Progenitor cell of endocrine pancreas (in vitro differentiated cells): ENCODE measurements around the gene MESD. TPM values are rescaled to one million over a fixed set of nuclear protein-coding genes. Genes with fewer than 3 reads are reported as not detected.

Source experiments
- DNase-seq: peaks from one replicate; pipeline ENCODE4 v3.0.0; 2021; ENCODE audit warnings: low spot score; ENCODE audit not compliant: unreplicated experiment
- H3K27ac Mint-ChIP-seq: 2 replicates; pipeline ENCODE4 v1.8.0; 2021; ENCODE audit warnings: mild to moderate bottlenecking, moderate library complexity, mixed read lengths
- H3K27me3 Mint-ChIP-seq: 2 replicates; pipeline ENCODE4 v1.8.0; 2021; ENCODE audit warnings: mixed read lengths
- H3K36me3 Mint-ChIP-seq: 2 replicates; pipeline ENCODE4 v1.8.0; 2022; ENCODE audit warnings: mixed read lengths; ENCODE audit not compliant: insufficient read depth
- H3K4me1 Mint-ChIP-seq: 2 replicates; pipeline ENCODE4 v1.8.0; 2021; ENCODE audit warnings: low read depth, mixed read lengths
- H3K4me3 Mint-ChIP-seq: 2 replicates; pipeline ENCODE4 v1.8.0; 2021; ENCODE audit warnings: low read depth, mild to moderate bottlenecking, moderate library complexity, mixed read lengths
- H3K9me3 Mint-ChIP-seq: 2 replicates; pipeline ENCODE4 v1.8.0; 2021; ENCODE audit warnings: low read depth, mixed read lengths
- total RNA-seq: library from RNA; stranded (reverse); gene quantifications from 2 replicates; pipeline ENCODE4 v1.2.1, GENCODE V29; 2021
- TF ChIP-seq, protein P1 (sequence below): fragments of 200-600 bp; sonication (generic); IDR thresholded peaks from one replicate; pipeline ENCODE4 v1.5.0; 2021; ENCODE audit warnings: antibody characterized with exemption, mild to moderate bottlenecking; ENCODE audit not compliant: unreplicated experiment

MESD gene
- total RNA-seq, 1 donor from 2014 or later: 42.6 TPM

DNA sequence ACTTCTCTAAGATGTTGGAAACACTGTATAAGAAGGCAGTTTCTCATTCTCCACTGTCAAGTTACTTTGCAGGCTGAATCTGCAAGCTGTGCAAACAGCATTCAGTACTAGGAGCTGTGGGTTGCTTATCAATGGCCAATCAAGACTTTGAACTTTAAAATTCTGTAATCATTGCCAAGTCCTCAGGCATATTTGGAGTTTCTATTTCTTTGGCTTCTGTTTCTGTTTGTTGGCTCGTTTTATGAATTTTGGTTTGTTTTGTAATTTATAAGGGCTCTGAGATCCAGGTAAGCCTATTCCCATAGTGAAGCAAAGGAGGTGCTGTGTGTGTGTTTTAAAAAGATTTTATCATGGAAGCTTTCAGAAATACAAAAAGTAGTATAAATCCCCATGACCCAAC, 43.2 kb upstream of the MESD start:
- peaks cover 6% of the 10 kb centered on the region for H3K9me3 Mint-ChIP-seq
- no peak overlapping the region for H3K4me3 Mint-ChIP-seq
- H3K4me1 Mint-ChIP-seq: peaks cover 5% of the 10 kb centered on the region
- DNase-seq: no peak
- TF ChIP-seq, protein P1, sequence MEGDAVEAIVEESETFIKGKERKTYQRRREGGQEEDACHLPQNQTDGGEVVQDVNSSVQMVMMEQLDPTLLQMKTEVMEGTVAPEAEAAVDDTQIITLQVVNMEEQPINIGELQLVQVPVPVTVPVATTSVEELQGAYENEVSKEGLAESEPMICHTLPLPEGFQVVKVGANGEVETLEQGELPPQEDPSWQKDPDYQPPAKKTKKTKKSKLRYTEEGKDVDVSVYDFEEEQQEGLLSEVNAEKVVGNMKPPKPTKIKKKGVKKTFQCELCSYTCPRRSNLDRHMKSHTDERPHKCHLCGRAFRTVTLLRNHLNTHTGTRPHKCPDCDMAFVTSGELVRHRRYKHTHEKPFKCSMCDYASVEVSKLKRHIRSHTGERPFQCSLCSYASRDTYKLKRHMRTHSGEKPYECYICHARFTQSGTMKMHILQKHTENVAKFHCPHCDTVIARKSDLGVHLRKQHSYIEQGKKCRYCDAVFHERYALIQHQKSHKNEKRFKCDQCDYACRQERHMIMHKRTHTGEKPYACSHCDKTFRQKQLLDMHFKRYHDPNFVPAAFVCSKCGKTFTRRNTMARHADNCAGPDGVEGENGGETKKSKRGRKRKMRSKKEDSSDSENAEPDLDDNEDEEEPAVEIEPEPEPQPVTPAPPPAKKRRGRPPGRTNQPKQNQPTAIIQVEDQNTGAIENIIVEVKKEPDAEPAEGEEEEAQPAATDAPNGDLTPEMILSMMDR: no peak
- H3K27me3 Mint-ChIP-seq: peaks cover 5% of the 10 kb centered on the region
- H3K27ac Mint-ChIP-seq: no peak overlapping the region
- H3K36me3 Mint-ChIP-seq: peaks cover 1% of the 10 kb centered on the region

- DNase-seq: no peak
- H3K4me3 Mint-ChIP-seq: no peak overlapping the region
- H3K27ac Mint-ChIP-seq: no peak overlapping the region
- H3K36me3 Mint-ChIP-seq: peaks cover 1% of the 10 kb centered on the region
- H3K27me3 Mint-ChIP-seq: peaks cover 5% of the 10 kb centered on the region
- H3K9me3 Mint-ChIP-seq: peaks cover 6% of the 10 kb centered on the region
- TF ChIP-seq, protein P1: no peak
- peaks cover 5% of the 10 kb centered on the region for H3K4me1 Mint-ChIP-seq
Measured at GRCh38 chr15:81032355-81032754, 42.7 kb upstream of the MESD start.

- Mint-ChIP-seq H3K4me1 (peaks cover 5% of the 10 kb centered on the region), H3K27ac (no peak overlapping the region), H3K27me3 (peaks cover 5% of the 10 kb centered on the region), H3K9me3 (peaks cover 6% of the 10 kb centered on the region), H3K36me3 (peaks cover 1% of the 10 kb centered on the region), H3K4me3 (no peak overlapping the region)
- DNase-seq: no peak
- TF ChIP-seq, protein P1: no peak
Measured at GRCh38 chr15:81031203-81031602, 41.6 kb upstream of the MESD start.

GRCh38 chr15:81030301-81030750, 40.7 kb upstream of the MESD start:
- no peak for DNase-seq
- Mint-ChIP-seq H3K27me3 (peaks cover 3% of the 10 kb centered on the region), H3K9me3 (peaks cover 6% of the 10 kb centered on the region), H3K4me3 (no peak overlapping the region), H3K27ac (no peak overlapping the region), H3K36me3 (peaks cover 1% of the 10 kb centered on the region), H3K4me1 (peaks cover 5% of the 10 kb centered on the region)
- TF ChIP-seq, protein P1: no peak

GRCh38 chr15:81029414-81030300, 40.0 kb upstream of the MESD start:
- H3K4me1 Mint-ChIP-seq: peaks cover 5% of the 10 kb centered on the region
- no peak overlapping the region for H3K4me3 Mint-ChIP-seq
- no peak overlapping the region for H3K27ac Mint-ChIP-seq
- peaks cover 1% of the 10 kb centered on the region for H3K36me3 Mint-ChIP-seq
- peaks cover 6% of the 10 kb centered on the region for H3K9me3 Mint-ChIP-seq
- DNase-seq: no peak
- TF ChIP-seq, protein P1: no peak
- peaks cover 3% of the 10 kb centered on the region for H3K27me3 Mint-ChIP-seq
